Measurements from ENCODE around the gene SPRED2. TPM values are rescaled to one million over a fixed set of nuclear protein-coding genes. Genes with fewer than 3 reads are reported as not detected.

Gene SPRED2, protein sequence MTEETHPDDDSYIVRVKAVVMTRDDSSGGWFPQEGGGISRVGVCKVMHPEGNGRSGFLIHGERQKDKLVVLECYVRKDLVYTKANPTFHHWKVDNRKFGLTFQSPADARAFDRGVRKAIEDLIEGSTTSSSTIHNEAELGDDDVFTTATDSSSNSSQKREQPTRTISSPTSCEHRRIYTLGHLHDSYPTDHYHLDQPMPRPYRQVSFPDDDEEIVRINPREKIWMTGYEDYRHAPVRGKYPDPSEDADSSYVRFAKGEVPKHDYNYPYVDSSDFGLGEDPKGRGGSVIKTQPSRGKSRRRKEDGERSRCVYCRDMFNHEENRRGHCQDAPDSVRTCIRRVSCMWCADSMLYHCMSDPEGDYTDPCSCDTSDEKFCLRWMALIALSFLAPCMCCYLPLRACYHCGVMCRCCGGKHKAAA
- 1.5 and 1.6 TPM in 2 replicates for total RNA-seq

DNA sequence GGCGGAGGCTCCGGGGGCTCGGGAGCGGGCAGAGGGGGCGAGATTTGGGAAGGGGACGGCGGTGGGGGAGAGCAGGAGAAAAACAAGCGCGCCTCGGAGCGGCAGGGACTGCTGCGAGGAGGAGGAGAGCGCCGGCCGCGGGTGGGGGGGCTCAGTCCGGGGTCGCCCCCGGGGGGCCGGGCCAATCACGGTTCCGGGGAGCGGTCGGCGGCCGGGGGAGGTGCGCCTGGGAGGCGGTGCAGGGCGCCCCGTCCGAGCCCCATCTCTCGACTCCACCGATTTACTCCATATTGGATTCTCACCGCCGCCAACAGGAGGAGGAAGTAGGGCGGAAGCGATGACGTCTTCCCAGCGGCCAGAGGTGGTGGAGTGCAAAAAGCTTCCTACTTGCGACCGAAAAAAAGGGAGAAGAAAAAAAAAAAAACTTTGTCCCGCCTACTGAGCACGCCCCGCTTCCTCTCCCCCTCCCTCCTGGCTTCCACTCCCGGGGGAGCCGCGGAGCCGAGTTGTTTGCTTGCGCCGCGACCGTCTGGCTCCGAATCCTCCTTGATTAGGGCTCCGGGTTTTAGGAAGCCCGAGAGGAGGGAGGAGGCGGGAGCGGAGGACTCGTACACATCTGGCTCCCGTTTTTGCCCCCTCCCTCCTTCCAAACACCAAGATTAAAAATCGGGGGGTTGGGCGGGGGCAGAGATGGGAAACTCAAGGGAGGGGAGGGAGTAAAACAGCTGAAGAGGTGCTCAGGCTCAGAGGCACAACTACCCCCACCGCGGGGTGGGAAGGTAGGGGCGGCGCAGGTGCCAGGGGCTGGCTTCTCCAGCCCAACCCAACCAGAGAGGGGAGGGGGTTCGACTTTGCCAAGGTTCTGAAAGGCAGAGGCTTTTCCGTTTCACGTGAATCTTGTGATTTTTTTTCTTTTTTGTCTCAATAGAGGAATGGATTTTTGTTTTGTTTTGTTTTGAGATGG is at the start of gene SPRED2:
Gene SPRED2, minus strand, starts transcription at position 373 of the 964 bp plus-strand sequence. CDS start 612 bp downstream, outside the sequence.

Other genes with a start within 250 kb of the SPRED2 start
- gene ACTR2, start 204.8 kb downstream of the SPRED2 start, total RNA-seq = 140 and 159 TPM in 2 replicates

All from epithelial cell of umbilical artery (primary cell).